Measurements from ENCODE around the gene AREG.

GRCh38 chr4:74486905-74487304, 42.0 kb downstream of the AREG start:
- TF ChIP-seq POLR2AphosphoS5 (IDR thresholded peaks at IDR 0.05) (no peak), CTCF (IDR thresholded peaks at IDR 0.05) (no peak), POLR2A (IDR thresholded peaks at IDR 0.05) (no peak)
